ENCODE measurements around the gene PITX1.
"Not testable (repeated sequence)": the region's sequence is repeated elsewhere in the genome, so short reads cannot be mapped to it uniquely, and the experiment has no call there.

The PITX1 gene

GRCh38 chr5:135008981-135009735 is 24.9 kb downstream of the PITX1 start:
- no peak for DNase-seq

GRCh38 chr5:135008556-135008955 is 25.5 kb downstream of the PITX1 start:
- no peak for DNase-seq

GRCh38 chr5:135007749-135008363 is 26.2 kb downstream of the PITX1 start:
- DNase-seq, result no peak

- no peak for DNase-seq
Observed at GRCh38 chr5:135007305-135007704, 26.7 kb downstream of the PITX1 start.

GRCh38 chr5:135005076-135005475 is 29.0 kb downstream of the PITX1 start:
- no peak for DNase-seq

GRCh38 chr5:135004376-135004775 is 29.7 kb downstream of the PITX1 start:
- no peak for DNase-seq

- DNase-seq, result not testable (repeated sequence)
Observed at GRCh38 chr5:134998068-134998467, 36.0 kb downstream of the PITX1 start.

GRCh38 chr5:134997015-134997414 is 37.0 kb downstream of the PITX1 start:
- no peak for DNase-seq

- DNase-seq, result no peak
Observed at GRCh38 chr5:134995850-134996402, 38.1 kb downstream of the PITX1 start.

GRCh38 chr5:134994560-134995156 is 39.4 kb downstream of the PITX1 start:
- no peak for DNase-seq

GRCh38 chr5:134993161-134993560 is 40.9 kb downstream of the PITX1 start:
- DNase-seq, result no peak

- DNase-seq, result no peak
Observed at GRCh38 chr5:134992148-134992547, 41.9 kb downstream of the PITX1 start.

- not testable (repeated sequence) for DNase-seq
Observed at GRCh38 chr5:134990183-134990582, 43.8 kb downstream of the PITX1 start.

GRCh38 chr5:134989266-134989830 is 44.7 kb downstream of the PITX1 start:
- no peak for DNase-seq

- no peak for DNase-seq
Observed at GRCh38 chr5:134982230-134982629, 51.8 kb downstream of the PITX1 start.

GRCh38 chr5:134979416-134979815 is 54.6 kb downstream of the PITX1 start:
- no peak for DNase-seq
